Psoas muscle (tissue), 8 donors: ENCODE data around the gene CSAD. TPM values are rescaled to one million over a fixed set of nuclear protein-coding genes. Genes with fewer than 3 reads are reported as not detected.

Experiments
- ATAC-seq, 4 donors: fragments of 200-7000 bp; cut with Tn5 transposase; one replicate each; pipeline ENCODE4 v1.9.1; 2020; ENCODE audit warnings: moderate library complexity in 3 of 4, mild to moderate bottlenecking in 2 of 4
- DNase-seq, 2 donors: peaks; one replicate each; pipeline ENCODE4 v3.0.0-alpha.2; 2020
- H3K27ac ChIP-seq: fragments of 200-600 bp; one replicate; pipeline ENCODE4 v1.8.0; 2022
- H3K27me3 ChIP-seq, 3 donors: fragments of 200-600 bp in 1 of 3; one replicate each; pipeline versions ENCODE4 v1.6.1 to v1.8.0; 2013 to 2022; ENCODE audit warnings: low read length in 2 of 3, mild to moderate bottlenecking in 2 of 3, moderate library complexity in 1 of 3; ENCODE audit not compliant: insufficient read depth in 3 of 3
- H3K36me3 ChIP-seq, 2 donors: fragments of 200-600 bp in 1 of 2; one replicate each; pipeline versions ENCODE4 v1.6.1 to v1.8.0; 2013 to 2022; ENCODE audit warnings: low read depth in 1 of 2, mild to moderate bottlenecking in 1 of 2, moderate library complexity in 1 of 2; ENCODE audit not compliant: insufficient read depth in 1 of 2
- H3K4me1 ChIP-seq: fragments of 200-600 bp; one replicate; pipeline ENCODE4 v1.8.0; 2022
- H3K4me3 ChIP-seq: fragments of 200-600 bp; one replicate; pipeline ENCODE4 v1.8.0; 2022; ENCODE audit warnings: mild to moderate bottlenecking
- H3K9me3 ChIP-seq: fragments of 200-600 bp; one replicate; pipeline ENCODE4 v1.8.0; 2022
- CTCF ChIP-seq: fragments of 200-600 bp; IDR thresholded peaks from one replicate; pipeline ENCODE4 v1.8.0; 2022; ENCODE audit warnings: antibody characterized with exemption
- WGBS, 3 donors: extraction: QIAGEN DNeasy Blood & Tissue Kit; methylation state at CpG; one replicate each; pipeline versions ENCODE4 v1.1.6 to v1.1.7; 2013; 5-methylcytosine and 5-hydroxymethylcytosine counted together
- intact Hi-C, 2 donors: fragments of 100-400 bp; cut with DNase I; formaldehyde crosslinking; loops; one replicate each; pipeline versions ENCODE4 v1.11.0 to v1.14.2; 2022
- polyA plus RNA-seq, 3 donors: library from polyadenylated mRNA; stranded (reverse); fragments of 200-250 nt; gene quantifications; one replicate each; pipeline ENCODE4 v1.2.3, GENCODE V29; 2013
- total RNA-seq, 4 donors: library from RNA; stranded (reverse); fragmentation: NEBNext Ultra II Directional in 2 of 4; extraction: Animal tissue kit (Norgen Biotek cat#: 25700) in 2 of 4; gene quantifications; one replicate each; pipeline versions ENCODE4 v1.2.1 to v1.2.4, GENCODE V29; 2021 to 2023
- donor health status: healthy with polysubstance abuse.
- donor health status: DM: no; HTN: no; CAD: no; lungs with moderate emphysema.
- donor health status: Bipolar disorder and iron deficiency.
- donor health status: healthy.
- donor health status: DM: yes; HTN: yes; CAD: no.
- donor health status: DM: no; HTN: no; CAD: no.
- donor health status: DM: no; HTN: no; CAD: no.
- donor health status: DM: yes; HTN: yes; CAD: no.

CSAD gene
- total and polyA plus RNA-seq, 7 donors, result 3.9 to 7.8 (median 6.3) TPM

GRCh38 chr12:53218551-53219291, 38.0 kb upstream of the CSAD start:
- 22 to 40% (median 28%) methylated on average over 23 to 30 of the region's 30 CpGs for WGBS, 3 donors
- no peaks in the 10 kb centered on the region for H3K27me3 ChIP-seq
- intact Hi-C loops, result no loop called here
- H3K4me1 ChIP-seq, result peaks cover 30% of the 10 kb centered on the region
- no peak for TF ChIP-seq CTCF
- ATAC-seq, result no peak
- peak; percentile 34 to 65 for DNase-seq
- H3K4me3 ChIP-seq, result peak overlapping the region; percentile 71
- peak overlapping the region; percentile 93 for H3K27ac ChIP-seq
- no peaks in the 10 kb centered on the region for H3K9me3 ChIP-seq
- H3K36me3 ChIP-seq, result peaks cover 0 to 4% of the 10 kb centered on the region in 2 donors

GRCh38 chr12:53217931-53218307, 37.2 kb upstream of the CSAD start:
- Histone ChIP-seq H3K36me3 (peaks cover 0 to 10% of the 10 kb centered on the region in 2 donors), H3K27me3 (no peaks in the 10 kb centered on the region), H3K4me3 (peak overlapping the region; percentile 71), H3K27ac (peak overlapping the region; percentile 93), H3K9me3 (no peaks in the 10 kb centered on the region), H3K4me1 (peaks cover 27% of the 10 kb centered on the region)
- ATAC-seq (peak in 3 of 4 donors; percentile 10 to 16 (median 16)), DNase-seq (no peak)
- intact Hi-C loops, result no loop called here
- 33 to 42% (median 34%) methylated on average over 3 of the region's 3 CpGs for WGBS, 3 donors
- no peak for TF ChIP-seq CTCF

- Histone ChIP-seq H3K4me3 (peak overlapping the region; percentile 71), H3K36me3 (peaks cover 0 to 16% of the 10 kb centered on the region in 2 donors), H3K27me3 (no peaks in the 10 kb centered on the region), H3K4me1 (peaks cover 20% of the 10 kb centered on the region), H3K9me3 (no peaks in the 10 kb centered on the region), H3K27ac (peak overlapping the region; percentile 93)
- DNase-seq, result peak; percentile 74 to 84
- peak; percentile 50 to 57 (median 53) for ATAC-seq
- WGBS, 3 donors, result 51 to 61% (median 54%) methylated on average over 18 to 19 of the region's 19 CpGs
- intact Hi-C loops, result no loop called here
- TF ChIP-seq CTCF, result no peak
Observed at GRCh38 chr12:53217051-53217930, 36.6 kb upstream of the CSAD start.

GRCh38 chr12:53215497-53215896, 34.8 kb upstream of the CSAD start:
- Histone ChIP-seq H3K9me3 (no peaks in the 10 kb centered on the region), H3K27me3 (no peaks in the 10 kb centered on the region), H3K4me3 (no peak overlapping the region), H3K36me3 (peaks cover 0 to 34% of the 10 kb centered on the region in 2 donors), H3K27ac (peak overlapping the region; percentile 30), H3K4me1 (peaks cover 16% of the 10 kb centered on the region)
- DNase-seq, result no peak
- no peak for ATAC-seq
- intact Hi-C loops, result no loop called here
- no peak for TF ChIP-seq CTCF
- WGBS, 3 donors, result 78 to 82% (median 81%) methylated on average over 7 to 8 of the region's 8 CpGs
